KMS-11 (cell line): ENCODE measurements around the gene IL33.
A peak's percentile ranks its signal among the peaks of the same experiment; 100 is the strongest.
"Not testable (repeated sequence)": the region's sequence is repeated elsewhere in the genome, so short reads cannot be mapped to it uniquely, and the experiment has no call there.

Experiments
- H2AFZ ChIP-seq: fragments of 200-600 bp; sonication (generic); 2 replicates; pipeline ENCODE4 v1.6.1; 2016; ENCODE audit warnings: antibody characterized with exemption, mixed run types, low read depth
- H3K27ac ChIP-seq: fragments of 200-600 bp; sonication (generic); 2 replicates; pipeline ENCODE4 v1.6.1; 2016; ENCODE audit warnings: mild to moderate bottlenecking, mixed run types
- H3K27me3 ChIP-seq: fragments of 200-600 bp; sonication (generic); 2 replicates; pipeline ENCODE4 v1.6.1; 2017; ENCODE audit warnings: mild to moderate bottlenecking, low read depth, mixed run types, moderate library complexity; ENCODE audit not compliant: insufficient read depth
- H3K36me3 ChIP-seq: fragments of 200-600 bp; sonication (generic); 2 replicates; pipeline ENCODE4 v1.6.1; 2017; ENCODE audit warnings: mild to moderate bottlenecking, mixed run types; ENCODE audit not compliant: insufficient read depth
- H3K4me1 ChIP-seq: fragments of 200-600 bp; sonication (generic); 2 replicates; pipeline ENCODE4 v1.6.1; 2016; ENCODE audit warnings: mild to moderate bottlenecking, low read depth, mixed run types; ENCODE audit not compliant: poor library complexity, severe bottlenecking
- H3K4me2 ChIP-seq: fragments of 200-600 bp; sonication (generic); 2 replicates; pipeline ENCODE4 v1.7.0; 2016; ENCODE audit warnings: mild to moderate bottlenecking, mixed run types
- H3K4me3 ChIP-seq: fragments of 200-600 bp; sonication (generic); IDR thresholded peaks from 2 replicates; pipeline ENCODE4 v1.6.1; 2017; ENCODE audit warnings: low read depth, low read length, mixed read lengths; ENCODE audit not compliant: insufficient read depth
- H3K79me2 ChIP-seq: fragments of 200-600 bp; sonication (generic); 2 replicates; pipeline ENCODE4 v1.6.1; 2016; ENCODE audit warnings: low read depth, mixed run types; ENCODE audit not compliant: insufficient read depth
- H3K9ac ChIP-seq: fragments of 200-600 bp; sonication (generic); 2 replicates; pipeline ENCODE4 v1.6.1; 2016; ENCODE audit warnings: mild to moderate bottlenecking, mixed run types
- H4K20me1 ChIP-seq: fragments of 200-600 bp; sonication (generic); 2 replicates; pipeline ENCODE4 v1.6.1; 2016; ENCODE audit warnings: mild to moderate bottlenecking, mixed run types; ENCODE audit not compliant: insufficient read depth
- CTCF ChIP-seq: fragments of 200-600 bp; sonication (generic); conservative IDR thresholded peaks from 2 replicates; pipeline ENCODE4 v1.6.1; 2017; ENCODE audit warnings: low read depth, mild to moderate bottlenecking, antibody characterized with exemption, low read length, moderate library complexity, mixed read lengths

The IL33 gene

GRCh38 chr9:6215562-6215961 is at the start of gene IL33:
TSS of gene IL33 (plus strand) at chr9:6215807. CDS start at chr9:6241695, 25,888 bp downstream.
- Histone ChIP-seq H3K4me2 (no peak within 1 kb of the TSS), H2AFZ (no peak within 1 kb of the TSS), H3K9ac (no peak within 1 kb of the TSS)

GRCh38 chr9:6171667-6172066 is 43.9 kb upstream of the IL33 start:
- H3K36me3 ChIP-seq, result no peaks in the 10 kb centered on the region; the same call in 1 of the 2 replicates
- no peak overlapping the region for H3K4me2 ChIP-seq
- no peaks in the 10 kb centered on the region for H3K4me1 ChIP-seq
- no peak overlapping the region for H3K9ac ChIP-seq
- no peaks in the 10 kb centered on the region for H3K79me2 ChIP-seq
- H3K27me3 ChIP-seq, result no peaks in the 10 kb centered on the region
- H3K4me3 ChIP-seq, result no peak overlapping the region
- H2AFZ ChIP-seq, result no peak overlapping the region
- no peak overlapping the region for H3K27ac ChIP-seq
- no peaks in the 10 kb centered on the region for H4K20me1 ChIP-seq
- no peak for TF ChIP-seq CTCF

More at GRCh38 chr9:6215562-6215961, at the start of gene IL33:
- Histone ChIP-seq H3K36me3 (no peaks in the 10 kb centered on the region), H3K27ac (no peak within 1 kb of the TSS), H3K4me3 (no peak within 1 kb of the TSS), H3K4me1 (no peaks in the 10 kb centered on the region), H3K27me3 (no peaks in the 10 kb centered on the region), H4K20me1 (no peaks in the 10 kb centered on the region), H3K79me2 (no peaks in the 10 kb centered on the region)
- TF ChIP-seq CTCF, result no peak

- Histone ChIP-seq H3K79me2 (no peaks in the 10 kb centered on the region), H3K27me3 (no peaks in the 10 kb centered on the region), H4K20me1 (no peaks in the 10 kb centered on the region), H2AFZ (no peak overlapping the region), H3K36me3 (no peaks in the 10 kb centered on the region), H3K4me1 (no peaks in the 10 kb centered on the region), H3K27ac (no peak overlapping the region), H3K4me2 (no peak overlapping the region), H3K9ac (no peak overlapping the region), H3K4me3 (no peak overlapping the region)
- TF ChIP-seq CTCF, result no peak
Observed at GRCh38 chr9:6173914-6174313, 41.7 kb upstream of the IL33 start.

- H3K27me3 ChIP-seq, H3K36me3 ChIP-seq, H3K79me2 ChIP-seq, H3K4me2 ChIP-seq, H4K20me1 ChIP-seq, H3K4me3 ChIP-seq: not testable (repeated sequence)
- H3K4me1 ChIP-seq, result peaks cover 10% of the 10 kb centered on the region
- H3K27ac ChIP-seq, result peak overlapping the region; percentile 64
- H2AFZ ChIP-seq, result peak overlapping the region; percentile 27; the same call in 1 of the 2 replicates
- peak overlapping the region; percentile 66; the same call in 1 of the 2 replicates for H3K9ac ChIP-seq
Observed at GRCh38 chr9:6182549-6183226, 32.9 kb upstream of the IL33 start.

GRCh38 chr9:6183227-6183551 is 32.4 kb upstream of the IL33 start:
- Histone ChIP-seq H3K4me3 (no peak overlapping the region), H2AFZ (peak overlapping the region; percentile 27; the same call in 1 of the 2 replicates), H4K20me1 (no peaks in the 10 kb centered on the region), H3K4me2 (no peak overlapping the region; the same call in 1 of the 2 replicates), H3K27me3 (no peaks in the 10 kb centered on the region), H3K79me2 (no peaks in the 10 kb centered on the region), H3K9ac (peak overlapping the region; percentile 66; the same call in 1 of the 2 replicates), H3K4me1 (peaks cover 10% of the 10 kb centered on the region), H3K36me3 (no peaks in the 10 kb centered on the region), H3K27ac (peak overlapping the region; percentile 64)
- TF ChIP-seq CTCF, result no peak
